GM23248 (cell line): Measurements from ENCODE around the gene MTUS2. TPM values are rescaled to one million over a fixed set of nuclear protein-coding genes. Genes with fewer than 3 reads are reported as not detected.
A peak's percentile ranks its signal among the peaks of the same experiment; 100 is the strongest.

Experiments
- DNase-seq: peaks from one replicate; pipeline ENCODE4 v3.0.0-alpha.2; 2015
- H2AFZ ChIP-seq: fragments of 200-600 bp; sonication (generic); 2 replicates; pipeline ENCODE4 v1.6.1; 2016; ENCODE audit warnings: antibody characterized with exemption
- H3F3A ChIP-seq: fragments of 200-600 bp; sonication (generic); 2 replicates; pipeline ENCODE4 v1.6.1; 2016; ENCODE audit warnings: mild to moderate bottlenecking, antibody characterized with exemption, mixed run types; ENCODE audit not compliant: insufficient read depth
- H3K27ac ChIP-seq: fragments of 200-600 bp; sonication (generic); 2 replicates; pipeline ENCODE4 v1.5.1; 2016; ENCODE audit warnings: mild to moderate bottlenecking
- H3K27me3 ChIP-seq: fragments of 200-600 bp; sonication (generic); replicated peaks from 2 replicates; pipeline ENCODE4 v1.6.1; 2016; ENCODE audit warnings: mild to moderate bottlenecking; ENCODE audit not compliant: insufficient read depth
- H3K36me3 ChIP-seq: fragments of 200-600 bp; sonication (generic); 2 replicates; pipeline ENCODE4 v1.6.1; 2016; ENCODE audit warnings: low read depth, mild to moderate bottlenecking
- H3K4me1 ChIP-seq: fragments of 200-600 bp; sonication (generic); 2 replicates; pipeline ENCODE4 v1.6.1; 2016; ENCODE audit warnings: mild to moderate bottlenecking; ENCODE audit not compliant: insufficient read depth
- H3K4me2 ChIP-seq: fragments of 200-600 bp; sonication (generic); one replicate; pipeline ENCODE4 v1.6.1; 2016; ENCODE audit warnings: mild to moderate bottlenecking; ENCODE audit not compliant: unreplicated experiment
- H3K4me3 ChIP-seq: fragments of 200-600 bp; sonication (generic); 2 replicates; pipeline ENCODE4 v1.5.1; 2016; ENCODE audit warnings: mild to moderate bottlenecking
- H3K79me2 ChIP-seq: fragments of 200-600 bp; sonication (generic); 2 replicates; pipeline ENCODE4 v1.6.1; 2016; ENCODE audit warnings: mild to moderate bottlenecking; ENCODE audit not compliant: insufficient read depth
- H3K9ac ChIP-seq: fragments of 200-600 bp; sonication (generic); 2 replicates; pipeline ENCODE4 v1.6.1; 2016; ENCODE audit warnings: mild to moderate bottlenecking
- H3K9me2 ChIP-seq: fragments of 200-600 bp; sonication (generic); 2 replicates; pipeline ENCODE4 v1.6.1; 2016; ENCODE audit warnings: mixed run types, mild to moderate bottlenecking, moderate library complexity; ENCODE audit not compliant: insufficient read depth
- H3K9me3 ChIP-seq: fragments of 200-600 bp; sonication (generic); one replicate; pipeline ENCODE4 v1.6.1; 2017; ENCODE audit warnings: low read depth
- H4K20me1 ChIP-seq: fragments of 200-600 bp; sonication (generic); 2 replicates; pipeline ENCODE4 v1.6.0; 2016; ENCODE audit not compliant: insufficient read depth
- EZH2 ChIP-seq: fragments of 200-600 bp; sonication (generic); IDR thresholded peaks from 2 replicates; pipeline ENCODE4 v1.6.1; 2018; ENCODE audit warnings: antibody characterized with exemption, mild to moderate bottlenecking; ENCODE audit not compliant: insufficient read depth, poor library complexity, severe bottlenecking
- EZH2phosphoT487 ChIP-seq: fragments of 200-600 bp; sonication (generic); IDR thresholded peaks from 2 replicates; pipeline ENCODE4 v1.6.1; 2018; ENCODE audit warnings: antibody characterized with exemption, moderate library complexity, mild to moderate bottlenecking, low read depth; ENCODE audit not compliant: insufficient read depth
- WGBS, 2 experiments: methylation state at CpG; one replicate each; pipeline ENCODE4 v1.1.6; 2015 to 2017; ENCODE audit warnings: low lambda C conversion rate in 2 of 2, low coverage in 1 of 2; ENCODE audit errors: missing lambda C conversion rate in 2 of 2; 5-methylcytosine and 5-hydroxymethylcytosine counted together
- in situ Hi-C: fragments of 300-500 bp; cut with MboI; formaldehyde crosslinking; loops from 2 replicates; pipeline ENCODE4 v1.15.0; 2020
- polyA plus RNA-seq: library from polyadenylated mRNA; unstranded; fragments of >200 nt; fragmentation: Nextera tagmentation; extraction: Ambion mirVana; gene quantifications from 2 replicates; pipeline ENCODE4 v1.2.1, GENCODE V29; 2016
- total RNA-seq: library from RNA; depleted of rRNA; stranded (reverse); fragments of >200 nt; shearing (Covaris generic); gene quantifications from 2 replicates; pipeline ENCODE4 v1.2.3, GENCODE V29; 2014

The MTUS2 gene
- total and polyA plus RNA-seq, 2 experiments from 2014 or later: 0.43 to 0.74 TPM

DNA sequence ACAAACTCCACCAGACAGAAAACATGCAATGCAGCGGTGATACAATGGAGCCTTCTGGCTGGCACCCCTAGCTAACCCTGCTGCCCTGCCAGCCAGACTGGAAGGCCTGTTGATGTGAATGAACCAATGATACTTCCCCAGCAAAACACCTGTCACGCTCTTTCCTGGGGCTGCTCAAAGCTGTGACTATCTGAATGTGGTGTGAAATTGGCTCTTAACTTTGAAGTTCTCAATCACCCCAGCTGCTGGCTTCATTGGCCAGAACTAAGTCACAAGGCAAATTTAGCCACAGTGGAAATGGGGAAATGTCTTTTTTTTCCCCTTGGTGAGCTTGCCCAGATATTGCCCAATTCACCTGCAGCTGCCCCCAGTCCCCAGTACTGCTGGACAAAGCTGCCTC lies 628.0 kb downstream of the MTUS2 start:
- no peaks in the 10 kb centered on the region for H3K79me2 ChIP-seq
- H3K27ac ChIP-seq: no peak overlapping the region
- H3K4me3 ChIP-seq: no peak overlapping the region
- H2AFZ ChIP-seq: no peak overlapping the region
- no peak overlapping the region for H3K4me2 ChIP-seq
- no peaks in the 10 kb centered on the region; the same call in 1 of the 2 replicates for H3K27me3 ChIP-seq
- no peak for DNase-seq
- no peaks in the 10 kb centered on the region for H4K20me1 ChIP-seq
- in situ Hi-C loops: no loop called here
- H3K9me3 ChIP-seq: no peaks in the 10 kb centered on the region
- no peaks in the 10 kb centered on the region for H3K36me3 ChIP-seq
- no peaks in the 10 kb centered on the region for H3F3A ChIP-seq
- H3K9me2 ChIP-seq: no peaks in the 10 kb centered on the region
- peaks cover 3% of the 10 kb centered on the region; the same call in 1 of the 2 replicates for H3K4me1 ChIP-seq
- TF ChIP-seq EZH2phosphoT487: no peak
- TF ChIP-seq EZH2: no peak
- WGBS, 2 experiments: 68 to 75% methylated on average over 2 of the region's 2 CpGs
- no peak overlapping the region for H3K9ac ChIP-seq

DNA sequence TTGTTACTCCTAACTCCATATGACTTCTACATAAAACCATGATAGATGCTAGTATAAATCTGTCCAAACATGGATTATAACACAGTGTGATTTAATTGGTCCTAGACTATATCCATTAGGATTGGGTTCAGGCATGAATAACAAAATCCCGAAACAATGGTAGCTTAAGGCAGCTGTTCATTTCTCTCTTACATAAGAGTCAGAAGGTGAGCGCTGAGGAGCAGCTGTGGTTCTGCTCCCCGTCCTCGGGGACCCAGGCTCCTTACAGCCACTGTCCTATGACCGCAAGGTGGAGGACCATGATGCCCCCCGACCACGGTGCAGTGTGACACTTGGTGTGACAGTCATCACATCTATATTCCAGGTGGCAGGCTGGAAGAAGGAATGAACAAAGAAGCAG lies 629.6 kb downstream of the MTUS2 start:
- Histone ChIP-seq H3F3A (no peaks in the 10 kb centered on the region), H3K4me3 (no peak overlapping the region), H3K9me2 (no peaks in the 10 kb centered on the region), H3K4me1 (peaks cover 7% of the 10 kb centered on the region; the same call in 1 of the 2 replicates), H3K9me3 (no peaks in the 10 kb centered on the region), H3K9ac (no peak overlapping the region), H2AFZ (no peak overlapping the region), H3K36me3 (no peaks in the 10 kb centered on the region), H3K79me2 (no peaks in the 10 kb centered on the region), H4K20me1 (no peaks in the 10 kb centered on the region), H3K4me2 (no peak overlapping the region), H3K27ac (no peak overlapping the region), H3K27me3 (no peaks in the 10 kb centered on the region; the same call in 1 of the 2 replicates)
- no peak for DNase-seq
- in situ Hi-C loops: no loop called here
- 79 to 82% methylated on average over 7 of the region's 7 CpGs for WGBS, 2 experiments
- TF ChIP-seq EZH2: no peak
- no peak for TF ChIP-seq EZH2phosphoT487

DNA sequence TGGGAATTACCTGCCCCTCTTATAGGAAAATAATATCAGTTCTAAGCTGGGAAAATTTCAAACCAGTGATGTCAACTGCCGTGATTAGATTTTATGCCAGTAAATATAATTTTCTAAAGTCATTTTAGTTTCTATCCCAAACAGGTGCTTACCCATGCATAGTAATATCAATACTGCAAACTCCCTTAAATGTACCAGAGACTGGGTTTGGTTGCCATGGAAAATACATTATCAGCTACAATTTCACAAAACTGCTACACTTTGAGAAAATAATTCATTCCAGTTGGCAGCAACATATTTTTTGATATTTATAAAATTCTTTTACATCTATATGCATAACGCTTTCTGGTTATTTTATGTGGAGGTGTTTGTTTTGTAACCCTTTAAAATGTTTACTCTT lies 631.8 kb downstream of the MTUS2 start:
- in situ Hi-C loops: no loop called here
- WGBS, 2 experiments: 85 to 90% methylated on average over 2 of the region's 2 CpGs

DNA sequence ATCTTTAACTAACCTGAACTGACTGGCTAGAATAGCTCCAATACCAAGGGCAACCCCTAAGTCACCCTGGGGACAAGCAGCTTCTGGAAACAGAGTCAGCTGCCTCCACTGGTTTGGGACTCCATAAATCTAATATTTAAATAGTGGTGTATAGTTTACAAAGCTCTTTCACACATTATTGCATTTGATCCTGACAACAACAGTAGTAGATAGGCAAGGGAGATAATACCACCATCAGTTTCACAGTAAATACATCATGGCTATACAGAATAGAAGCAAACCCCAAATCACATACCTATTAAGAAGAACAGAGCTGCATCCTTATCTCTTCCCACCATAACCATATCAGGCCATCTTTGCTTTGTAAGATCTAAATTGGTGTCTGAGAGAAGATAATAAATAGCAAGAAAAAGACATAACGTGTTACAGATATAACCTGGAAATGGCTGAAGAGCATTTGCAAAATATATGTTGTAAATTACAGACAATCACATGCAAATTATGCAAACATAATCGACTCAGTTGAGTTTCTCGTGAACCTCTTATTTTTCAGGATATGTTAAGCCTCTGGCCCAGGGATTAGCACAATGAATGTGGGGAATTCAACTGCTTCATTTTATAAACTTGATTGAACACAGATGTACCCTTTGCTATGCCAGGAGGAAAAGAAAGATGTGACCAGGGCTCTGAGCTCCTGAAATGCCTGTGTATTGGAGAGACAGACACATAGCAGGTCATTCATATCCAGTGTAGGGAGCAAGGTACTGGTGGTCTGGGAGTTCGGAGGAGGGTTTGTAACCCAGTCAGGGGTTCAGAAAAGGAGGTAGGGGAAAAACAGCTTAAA lies 632.9 kb downstream of the MTUS2 start:
- Histone ChIP-seq H3K36me3 (no peaks in the 10 kb centered on the region), H4K20me1 (no peaks in the 10 kb centered on the region), H3K27me3 (no peaks in the 10 kb centered on the region; the same call in 1 of the 2 replicates), H3F3A (peaks cover 14% of the 10 kb centered on the region), H3K9ac (no peak overlapping the region), H3K79me2 (no peaks in the 10 kb centered on the region), H3K4me2 (no peak overlapping the region), H2AFZ (no peak overlapping the region), H3K9me3 (no peaks in the 10 kb centered on the region), H3K9me2 (no peaks in the 10 kb centered on the region), H3K4me3 (no peak overlapping the region), H3K4me1 (peaks cover 16% of the 10 kb centered on the region), H3K27ac (no peak overlapping the region)
- in situ Hi-C loops: no loop called here
- WGBS, 2 experiments: 27 to 38% methylated on average over 4 of the region's 4 CpGs
- TF ChIP-seq EZH2phosphoT487 (no peak), EZH2 (no peak)
- DNase-seq: peak; percentile 33

More for the DNA sequence above, 631.8 kb downstream of the MTUS2 start:
- no peak overlapping the region for H2AFZ ChIP-seq
- H3K27me3 ChIP-seq: no peaks in the 10 kb centered on the region; the same call in 1 of the 2 replicates
- no peaks in the 10 kb centered on the region for H3K9me2 ChIP-seq
- H3K27ac ChIP-seq: no peak overlapping the region
- peaks cover 4% of the 10 kb centered on the region for H3F3A ChIP-seq
- no peak for DNase-seq
- no peak for TF ChIP-seq EZH2phosphoT487
- no peak for TF ChIP-seq EZH2
- H4K20me1 ChIP-seq: no peaks in the 10 kb centered on the region
- H3K9ac ChIP-seq: no peak overlapping the region
- H3K36me3 ChIP-seq: no peaks in the 10 kb centered on the region
- H3K4me1 ChIP-seq: peaks cover 9% of the 10 kb centered on the region
- H3K4me2 ChIP-seq: no peak overlapping the region
- no peaks in the 10 kb centered on the region for H3K79me2 ChIP-seq
- H3K9me3 ChIP-seq: no peaks in the 10 kb centered on the region
- H3K4me3 ChIP-seq: no peak overlapping the region
